MG63 (cell line): Measurements from ENCODE around the gene NCOA6. TPM values are rescaled to one million over a fixed set of nuclear protein-coding genes. Genes with fewer than 3 reads are reported as not detected.
A peak's percentile ranks its signal among the peaks of the same experiment; 100 is the strongest.
"Not testable (repeated sequence)": the region's sequence is repeated elsewhere in the genome, so short reads cannot be mapped to it uniquely, and the experiment has no call there.

ENCODE experiments used
- DNase-seq: peaks from one replicate; pipeline ENCODE4 v3.0.0-alpha.2; 2020
- H3K27me3 ChIP-seq: fragments of 250-450 bp; sonication (Bioruptor Pico); 2 replicates; pipeline ENCODE4 v1.5.1; 2020; ENCODE audit warnings: mild to moderate bottlenecking, moderate library complexity
- H3K36me3 ChIP-seq: fragments of 250-450 bp; sonication (Bioruptor Pico); 2 replicates; pipeline ENCODE4 v1.5.1; 2020; ENCODE audit warnings: mild to moderate bottlenecking, moderate library complexity
- H3K4me3 ChIP-seq: fragments of 250-450 bp; sonication (Bioruptor Pico); 2 replicates; pipeline ENCODE4 v1.5.1; 2020; ENCODE audit warnings: mild to moderate bottlenecking, moderate library complexity
- H3K9me3 ChIP-seq: fragments of 250-450 bp; sonication (Bioruptor Pico); 2 replicates; pipeline ENCODE4 v1.5.1; 2020; ENCODE audit warnings: mild to moderate bottlenecking, moderate library complexity
- total RNA-seq: library from RNA; depleted of rRNA; stranded (reverse); fragments of >200 nt; shearing (Covaris generic); gene quantifications from 2 replicates; pipeline ENCODE4 v1.2.3, GENCODE V29; 2014; ENCODE audit warnings: low replicate concordance

The NCOA6 gene
- total RNA-seq, 1 experiment from 2014 or later = 2.1 TPM

DNA sequence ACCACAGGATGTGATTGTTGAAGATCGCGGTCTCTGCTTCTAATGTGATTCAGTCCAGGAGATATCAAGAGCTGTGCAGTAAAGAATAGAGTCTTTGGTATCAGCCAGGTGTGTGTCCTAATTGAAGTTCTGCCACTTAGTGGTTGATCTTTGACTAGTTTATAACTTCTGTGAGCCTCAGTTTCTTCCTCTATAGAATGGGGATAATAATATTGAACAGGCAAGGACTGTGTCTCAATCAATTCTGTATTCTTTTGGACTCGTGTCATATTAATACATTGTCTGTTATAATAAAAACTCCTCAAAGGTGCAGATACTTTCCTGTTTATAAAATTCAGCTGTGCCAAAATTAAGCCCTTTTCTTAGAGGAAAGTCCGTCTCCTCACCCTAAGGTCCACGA is 23.1 kb upstream of the NCOA6 start:
- no peaks in the 10 kb centered on the region for H3K9me3 ChIP-seq
- no peaks in the 10 kb centered on the region for H3K36me3 ChIP-seq
- DNase-seq = no peak
- H3K27me3 ChIP-seq = no peaks in the 10 kb centered on the region
- H3K4me3 ChIP-seq = no peak overlapping the region

DNA sequence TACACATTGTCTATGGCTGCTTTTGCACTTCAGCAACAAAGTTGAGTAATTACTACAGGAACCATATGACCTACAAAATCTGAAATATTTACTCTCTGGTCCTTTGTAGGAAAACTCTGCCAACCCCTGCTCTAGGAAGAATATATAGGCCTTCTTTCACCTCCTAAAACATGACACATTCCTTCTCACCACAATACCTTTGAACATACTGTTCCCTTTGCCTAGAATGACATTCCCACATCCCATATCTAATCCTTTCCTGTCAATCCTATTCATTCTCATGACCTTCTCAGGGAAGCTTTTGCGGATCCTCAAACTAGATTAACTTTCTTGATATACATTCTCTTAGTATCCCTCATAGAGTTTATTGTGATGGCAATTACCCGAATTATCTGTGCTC is 18.0 kb upstream of the NCOA6 start:
- H3K27me3 ChIP-seq = peaks cover 32% of the 10 kb centered on the region
- DNase-seq = no peak
- H3K9me3 ChIP-seq = no peaks in the 10 kb centered on the region
- no peak overlapping the region for H3K4me3 ChIP-seq
- H3K36me3 ChIP-seq = no peaks in the 10 kb centered on the region

DNA sequence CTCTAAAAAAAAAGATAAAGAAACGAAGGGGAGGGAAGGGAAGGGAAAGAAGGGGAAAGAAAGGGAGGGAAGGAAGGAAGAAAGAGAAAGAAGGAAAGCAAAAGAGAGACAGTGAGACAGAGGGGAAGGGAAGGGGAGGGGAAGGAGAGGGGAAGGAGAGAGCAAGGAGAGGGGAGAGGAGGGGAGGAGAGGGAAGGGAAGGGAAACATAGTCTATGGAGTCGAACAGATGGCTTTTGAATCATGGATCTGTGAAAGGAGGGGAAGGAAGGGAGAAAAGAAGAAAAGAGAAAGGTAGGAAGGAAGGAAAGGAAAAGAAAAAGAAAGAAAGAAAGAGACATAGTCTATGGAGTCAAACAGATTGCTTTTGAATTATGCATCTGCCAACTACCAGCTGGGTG is 16.7 kb upstream of the NCOA6 start:
- DNase-seq = no peak
- Histone ChIP-seq H3K36me3 (no peaks in the 10 kb centered on the region), H3K4me3 (no peak overlapping the region), H3K9me3 (no peaks in the 10 kb centered on the region), H3K27me3 (peaks cover 32% of the 10 kb centered on the region)

DNA sequence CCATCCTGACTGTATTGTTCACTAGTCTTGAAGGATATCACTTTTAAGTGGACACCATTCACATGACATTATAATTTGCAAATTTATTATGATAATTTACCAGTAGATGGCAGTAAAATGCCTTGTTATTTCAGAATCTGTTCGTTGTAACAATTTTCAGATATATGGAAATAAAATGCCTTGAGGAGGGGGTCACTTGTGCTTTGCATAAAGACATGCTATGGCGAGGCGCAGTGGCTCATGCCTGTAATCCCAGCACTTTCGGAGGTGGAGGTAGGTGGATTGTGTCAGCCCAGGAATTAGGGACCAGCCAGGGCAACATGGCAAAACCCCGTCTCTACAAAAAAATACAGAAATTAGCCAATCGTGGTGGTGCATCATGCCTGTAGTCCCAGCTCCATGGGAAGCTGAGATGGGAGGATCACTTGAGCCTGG is 9.0 kb upstream of the NCOA6 start:
- H3K27me3 ChIP-seq = peaks cover 31% of the 10 kb centered on the region
- DNase-seq = no peak
- H3K36me3 ChIP-seq = no peaks in the 10 kb centered on the region
- no peaks in the 10 kb centered on the region for H3K9me3 ChIP-seq
- H3K4me3 ChIP-seq = no peak overlapping the region

DNA sequence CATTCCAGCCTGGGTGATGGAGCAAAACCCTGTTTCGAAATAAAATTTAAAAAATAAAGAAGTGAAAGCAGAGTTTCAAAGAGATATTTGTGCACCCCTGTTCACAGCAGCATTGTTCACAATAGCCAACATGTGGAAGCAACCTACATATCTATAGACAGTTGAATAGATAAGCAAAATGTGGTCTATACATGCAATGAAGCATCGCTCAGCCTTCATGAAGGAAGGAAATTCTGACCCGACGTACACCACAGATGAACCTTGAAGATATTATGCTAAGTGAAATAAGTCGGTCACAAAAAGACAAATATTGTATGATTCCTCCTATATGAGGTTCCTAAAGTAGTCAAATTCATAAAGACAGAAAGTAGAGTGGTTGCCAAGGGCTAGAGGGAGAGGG is 6.5 kb upstream of the NCOA6 start:
- no peak overlapping the region for H3K4me3 ChIP-seq
- peaks cover 24% of the 10 kb centered on the region for H3K27me3 ChIP-seq
- DNase-seq = no peak
- H3K36me3 ChIP-seq = no peaks in the 10 kb centered on the region
- H3K9me3 ChIP-seq = no peaks in the 10 kb centered on the region

DNA sequence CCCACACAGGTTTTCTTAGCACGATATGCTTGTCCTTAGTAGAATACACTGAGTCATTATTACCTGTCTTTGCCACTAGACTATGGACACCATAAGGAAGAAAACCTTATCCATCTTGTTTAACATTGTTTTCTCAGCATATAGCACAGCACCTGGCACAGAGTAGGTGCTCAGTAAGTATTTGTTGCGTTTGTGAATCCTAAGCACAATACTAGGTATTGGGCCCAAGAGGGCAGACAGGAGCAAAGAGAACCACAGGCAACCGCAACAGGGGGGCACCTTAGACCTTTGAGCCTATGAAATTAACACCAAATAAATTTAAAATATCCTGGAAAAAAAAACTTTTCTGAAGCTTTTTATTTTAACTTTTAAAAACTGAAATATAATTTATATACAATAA is 3.7 kb upstream of the NCOA6 start:
- Histone ChIP-seq H3K9me3 (no peaks in the 10 kb centered on the region), H3K36me3 (no peaks in the 10 kb centered on the region), H3K4me3 (no peak overlapping the region), H3K27me3 (peaks cover 19% of the 10 kb centered on the region)
- DNase-seq = no peak

DNA sequence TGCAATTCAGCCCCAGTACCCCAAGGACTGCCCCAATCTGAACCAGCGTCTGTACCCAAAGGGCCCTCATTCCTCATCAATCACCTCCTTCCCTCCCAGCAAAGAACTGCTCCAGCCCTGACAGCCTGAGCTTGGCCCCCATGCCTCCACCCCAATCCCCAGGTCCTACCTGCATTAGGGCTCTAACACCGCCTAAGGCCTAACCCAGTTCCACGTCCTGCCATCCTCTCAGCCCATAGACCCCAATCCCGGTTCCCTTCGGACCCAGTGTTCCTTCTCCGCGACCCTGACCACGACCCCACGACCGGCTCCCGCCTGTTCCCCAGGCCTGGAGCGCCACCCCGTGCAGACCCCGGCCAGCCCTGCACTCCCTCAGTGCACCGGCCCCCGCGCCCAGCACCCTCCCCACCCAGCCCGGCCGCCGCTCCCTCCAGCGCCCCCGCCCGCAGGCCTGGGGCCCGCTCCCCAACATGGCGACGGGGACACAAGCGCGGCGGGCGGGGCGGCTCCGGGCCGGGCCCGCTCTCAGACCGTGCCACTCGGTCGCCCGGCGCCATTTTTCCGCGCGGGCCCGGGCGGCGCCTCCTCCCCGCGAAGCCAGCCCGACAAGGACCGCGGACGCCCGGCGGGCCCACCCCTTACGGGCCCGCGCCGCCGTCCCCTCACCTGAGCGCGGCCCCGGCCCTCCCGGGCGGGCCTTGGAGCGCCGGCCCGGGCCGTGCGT is 483 bp downstream of the NCOA6 start:
- Histone ChIP-seq H3K27me3 (no peaks in the 10 kb centered on the region; the same call in 1 of the 2 replicates), H3K36me3 (peaks cover 4% of the 10 kb centered on the region), H3K4me3 (peak overlapping the region; percentile 81), H3K9me3 (no peaks in the 10 kb centered on the region)
- peak; percentile 67 for DNase-seq

DNA sequence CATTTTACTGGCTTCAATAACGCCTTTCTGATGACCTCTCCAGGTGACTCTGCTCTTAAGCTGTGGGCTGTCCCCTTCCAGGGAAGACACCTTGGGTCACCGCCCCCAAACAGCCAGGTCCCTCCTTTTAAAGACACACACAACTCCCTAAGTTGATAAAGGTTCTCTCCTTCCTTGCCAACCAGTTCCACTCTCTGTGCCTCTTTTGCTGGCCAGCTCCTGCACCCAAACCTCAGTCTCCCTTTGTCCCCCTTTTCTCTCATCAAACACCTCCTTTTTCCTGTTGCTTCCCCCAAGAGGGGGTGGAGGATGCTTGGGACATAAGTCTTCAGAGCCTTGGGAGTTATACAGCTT is 1.0 kb downstream of the NCOA6 start:
- Histone ChIP-seq H3K4me3 (peak overlapping the region; percentile 81), H3K27me3 (no peaks in the 10 kb centered on the region; the same call in 1 of the 2 replicates), H3K36me3 (peaks cover 4% of the 10 kb centered on the region), H3K9me3 (no peaks in the 10 kb centered on the region)
- peak; percentile 57 for DNase-seq

DNA sequence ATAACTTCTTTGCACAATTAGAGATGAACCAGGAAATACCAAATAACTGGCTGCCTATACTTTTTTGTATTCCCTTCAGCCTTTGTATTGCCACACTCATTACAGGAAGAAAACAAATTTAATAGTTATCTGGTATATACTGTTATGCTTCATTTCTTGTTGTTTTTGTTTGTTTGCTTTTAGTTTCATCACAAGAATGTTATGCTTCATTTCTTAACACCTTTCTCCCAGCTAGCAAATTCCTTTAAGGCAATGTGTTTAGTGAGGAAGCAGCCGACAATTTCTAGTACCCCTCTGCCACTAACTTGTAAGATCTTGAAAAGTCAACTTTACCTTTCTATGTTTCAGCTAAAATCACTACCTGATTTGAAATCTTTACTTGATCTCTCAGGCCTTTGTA is 1.4 kb downstream of the NCOA6 start:
- Histone ChIP-seq H3K27me3 (no peaks in the 10 kb centered on the region; the same call in 1 of the 2 replicates), H3K36me3 (peaks cover 4% of the 10 kb centered on the region), H3K4me3 (peak overlapping the region; percentile 81), H3K9me3 (no peaks in the 10 kb centered on the region)
- DNase-seq = no peak

DNA sequence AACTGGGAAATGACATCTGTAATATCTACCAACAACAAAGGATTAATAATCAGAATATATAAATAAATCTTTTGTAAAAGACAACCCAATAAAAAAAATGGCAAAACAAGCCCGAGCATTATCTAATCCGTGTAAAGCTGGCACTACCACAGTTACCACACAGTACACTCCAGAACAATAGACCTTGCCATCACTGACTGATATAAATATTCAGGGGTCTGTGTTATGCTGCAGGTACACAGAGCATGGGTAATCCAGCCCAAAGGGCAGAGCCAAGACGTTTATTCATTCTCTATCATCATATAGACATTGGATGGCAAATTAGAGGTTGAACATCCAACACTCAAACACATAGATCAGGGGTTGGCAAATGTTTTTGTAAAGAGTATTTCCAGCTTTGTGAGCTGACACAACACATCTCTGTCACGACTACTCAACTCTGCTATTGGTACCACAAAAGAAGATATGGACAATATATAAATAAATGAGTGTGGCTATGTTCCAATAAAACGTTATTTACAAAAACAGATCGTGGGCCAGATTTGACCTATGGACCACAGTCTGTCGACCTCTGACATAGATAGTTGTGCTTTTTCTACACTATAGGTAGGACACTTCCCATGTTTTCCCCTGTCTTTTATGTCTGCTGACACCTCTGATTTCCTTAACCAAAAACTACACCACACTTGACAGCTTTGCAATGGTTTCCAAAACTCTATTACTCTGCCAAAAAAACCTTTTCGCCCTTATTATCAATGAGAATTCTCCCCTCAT is 4.5 kb downstream of the NCOA6 start:
- H3K27me3 ChIP-seq = no peaks in the 10 kb centered on the region
- peaks cover 4% of the 10 kb centered on the region for H3K36me3 ChIP-seq
- no peak for DNase-seq
- no peaks in the 10 kb centered on the region for H3K9me3 ChIP-seq
- H3K4me3 ChIP-seq = no peak overlapping the region

DNA sequence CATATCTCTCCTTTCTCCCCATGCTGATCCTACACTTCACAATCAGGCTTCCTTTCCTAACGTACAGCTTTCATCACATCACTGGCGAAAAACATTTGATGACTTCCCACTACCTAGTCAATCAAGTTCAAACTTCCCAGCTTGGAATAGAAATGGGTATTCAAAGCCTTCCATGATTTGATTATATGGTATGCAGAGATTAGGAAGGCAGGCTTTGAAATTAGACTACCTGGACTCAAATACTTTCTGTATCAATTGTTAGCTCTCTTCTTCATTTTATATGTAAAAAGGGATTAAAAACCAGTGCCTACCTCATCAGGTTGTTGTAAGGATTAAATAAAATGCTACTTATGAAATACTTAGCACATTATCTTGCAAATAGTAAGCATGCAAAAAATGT is 7.7 kb downstream of the NCOA6 start:
- Histone ChIP-seq H3K9me3 (no peaks in the 10 kb centered on the region), H3K36me3 (peaks cover 2% of the 10 kb centered on the region), H3K4me3 (no peak overlapping the region), H3K27me3 (no peaks in the 10 kb centered on the region)
- no peak for DNase-seq

DNA sequence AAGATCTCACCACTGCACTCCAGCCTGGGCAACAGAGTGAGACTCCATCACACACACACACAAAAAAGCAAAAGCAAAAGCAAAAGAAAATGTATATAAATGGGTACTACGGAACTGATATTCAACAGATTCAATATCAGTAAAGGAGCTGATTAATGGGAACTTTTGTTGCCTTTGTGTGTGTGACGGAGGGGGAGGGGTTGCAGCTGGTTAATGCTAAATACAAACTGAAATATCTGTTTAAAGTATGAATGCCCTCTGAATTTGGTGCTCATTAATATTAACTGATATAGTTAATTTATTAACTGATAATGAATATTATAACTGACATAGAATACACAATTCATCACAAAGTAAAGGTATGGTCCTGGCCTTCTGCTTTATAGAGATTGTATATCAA is 8.4 kb downstream of the NCOA6 start:
- peaks cover 2% of the 10 kb centered on the region for H3K36me3 ChIP-seq
- H3K27me3 ChIP-seq = no peaks in the 10 kb centered on the region
- no peak for DNase-seq
- no peak overlapping the region for H3K4me3 ChIP-seq
- H3K9me3 ChIP-seq = no peaks in the 10 kb centered on the region

DNA sequence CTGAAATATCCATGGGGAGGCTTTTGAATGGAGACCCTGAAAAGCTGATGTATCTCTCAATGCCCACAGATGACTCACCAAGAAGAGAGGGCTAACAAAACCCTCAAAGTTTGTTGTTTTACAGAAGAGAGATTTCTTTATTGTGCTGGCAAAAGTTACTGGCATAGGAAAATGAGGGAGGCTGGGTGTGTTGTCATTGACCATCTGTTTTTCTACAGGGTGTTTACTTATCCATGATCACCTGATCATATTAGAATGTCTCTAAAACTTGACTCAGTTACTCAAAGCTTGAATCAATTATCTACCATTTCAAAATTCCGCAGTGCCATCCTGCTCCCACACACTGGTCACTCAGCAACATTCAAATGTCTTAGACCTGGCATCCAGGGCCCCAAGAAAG is 9.8 kb downstream of the NCOA6 start:
- no peaks in the 10 kb centered on the region for H3K27me3 ChIP-seq
- no peaks in the 10 kb centered on the region for H3K9me3 ChIP-seq
- H3K4me3 ChIP-seq = no peak overlapping the region
- H3K36me3 ChIP-seq = peaks cover 4% of the 10 kb centered on the region; the same call in 1 of the 2 replicates
- DNase-seq = no peak

DNA sequence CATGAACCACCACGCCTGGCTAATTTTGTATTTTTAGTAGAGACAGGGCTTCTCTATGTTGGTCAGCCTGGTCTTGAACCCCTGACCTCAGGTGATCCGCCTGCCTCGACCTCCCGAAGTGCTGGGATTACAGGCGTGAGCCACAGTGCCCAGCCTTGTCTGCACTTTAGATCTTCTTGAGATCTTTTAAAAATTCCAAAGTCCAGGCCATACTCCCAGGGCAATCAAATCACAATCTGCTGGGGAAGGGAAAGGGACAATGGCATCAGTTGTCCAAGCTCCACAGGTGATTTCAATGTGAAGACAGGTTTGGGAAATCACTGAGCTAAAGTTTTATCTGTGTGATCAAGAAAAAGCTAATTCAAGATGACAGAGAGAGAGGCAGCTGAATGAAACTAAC is 16.9 kb downstream of the NCOA6 start:
- H3K36me3 ChIP-seq = peaks cover 20% of the 10 kb centered on the region
- no peaks in the 10 kb centered on the region for H3K27me3 ChIP-seq
- no peak overlapping the region for H3K4me3 ChIP-seq
- H3K9me3 ChIP-seq = no peaks in the 10 kb centered on the region
- DNase-seq = no peak

DNA sequence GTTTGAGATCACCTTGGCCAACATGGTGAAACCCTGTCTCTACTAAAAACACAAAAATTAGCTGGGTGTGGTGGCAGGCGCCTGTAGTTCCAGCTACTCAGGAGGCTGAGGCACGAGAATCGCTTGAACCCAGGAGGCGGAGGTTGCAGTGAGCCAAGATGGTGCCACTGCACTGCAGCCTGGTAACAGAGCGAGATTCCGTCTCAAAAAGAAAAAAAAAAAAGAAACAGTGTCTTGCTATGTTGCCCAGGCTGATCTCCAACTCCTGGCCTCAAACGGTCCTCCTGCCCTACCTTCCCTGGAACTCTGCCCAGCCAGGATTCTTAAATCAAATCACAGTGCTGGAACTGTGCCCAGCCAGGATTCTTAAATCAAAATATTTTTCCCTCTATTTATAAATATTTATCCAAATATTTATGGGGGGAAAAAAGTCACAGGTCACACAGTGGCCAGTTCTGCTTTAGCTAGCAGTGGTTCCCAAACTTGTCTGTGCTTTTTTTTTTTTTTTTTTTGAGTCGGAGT is 17.4 kb downstream of the NCOA6 start:
- not testable (repeated sequence) for DNase-seq

DNA sequence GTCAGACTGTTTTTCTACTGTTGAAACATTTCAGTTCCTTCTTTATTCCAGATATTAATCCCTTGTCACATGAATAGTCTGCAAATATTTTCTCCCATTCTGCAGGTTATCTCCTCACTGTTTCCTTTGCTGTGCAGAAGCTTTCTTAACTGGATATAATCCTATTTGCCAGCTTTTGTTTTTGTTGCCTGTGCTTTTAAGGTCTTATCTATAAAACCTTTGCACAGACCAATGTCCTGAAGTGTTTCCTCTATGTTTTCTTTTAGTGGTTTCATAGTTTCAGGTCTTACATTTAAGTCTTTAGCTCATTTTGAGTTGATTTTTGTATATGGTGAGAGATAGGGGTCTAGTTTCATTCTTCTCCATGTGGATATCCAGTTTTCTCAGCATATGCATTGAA is 19.2 kb downstream of the NCOA6 start:
- no peak for DNase-seq
- H3K4me3 ChIP-seq = no peak overlapping the region
- peaks cover 25% of the 10 kb centered on the region for H3K36me3 ChIP-seq

More for the DNA sequence above, 17.4 kb downstream of the NCOA6 start:
- H3K27me3 ChIP-seq, H3K9me3 ChIP-seq, H3K4me3 ChIP-seq: not testable (repeated sequence)
- peaks cover 22% of the 10 kb centered on the region for H3K36me3 ChIP-seq

DNA sequence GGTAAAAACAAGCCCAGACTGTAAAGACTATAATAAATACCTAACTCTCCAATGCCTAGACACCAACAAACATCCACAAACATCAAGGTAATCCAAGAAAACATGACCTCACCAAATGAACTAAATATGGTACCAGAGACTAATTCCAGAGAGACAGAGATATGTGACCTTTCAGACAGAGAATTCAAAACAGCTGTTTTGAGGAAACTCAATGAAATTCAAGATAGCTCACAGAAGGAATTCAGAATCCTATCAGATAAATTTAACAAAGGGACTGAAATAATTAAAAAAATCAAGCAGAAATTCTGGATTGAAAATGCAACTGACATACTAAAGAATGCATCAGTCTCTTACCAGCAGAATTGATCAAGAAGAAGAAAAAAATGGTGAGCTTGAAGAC is 26.6 kb downstream of the NCOA6 start:
- no peak overlapping the region for H3K4me3 ChIP-seq
- DNase-seq = no peak

More for the DNA sequence above, 19.2 kb downstream of the NCOA6 start:
- Histone ChIP-seq H3K27me3 (no peaks in the 10 kb centered on the region), H3K9me3 (no peaks in the 10 kb centered on the region; the same call in none of the 2 replicates)

DNA sequence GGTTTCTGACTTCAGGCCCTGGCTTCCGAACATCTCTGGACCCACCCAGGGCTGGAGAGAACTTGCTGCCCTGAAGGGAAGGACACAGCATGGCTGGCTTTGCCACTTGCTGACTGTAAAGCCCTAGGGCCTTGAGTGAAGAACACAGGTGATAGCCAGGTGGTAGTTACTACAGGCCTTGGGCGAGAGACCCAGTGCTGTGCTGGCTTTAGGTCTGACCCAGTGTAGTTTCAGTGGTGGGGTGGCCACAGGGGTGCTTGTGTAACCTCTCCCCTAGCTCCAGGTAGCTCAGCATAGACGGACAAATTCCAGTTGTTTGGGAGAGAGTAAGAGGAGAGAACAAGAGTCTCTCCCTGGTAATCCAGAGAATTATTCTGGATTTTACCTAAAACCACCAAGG is 27.1 kb downstream of the NCOA6 start:
- Histone ChIP-seq H3K36me3 (peaks cover 29% of the 10 kb centered on the region), H3K27me3 (no peaks in the 10 kb centered on the region), H3K4me3 (no peak overlapping the region), H3K9me3 (peaks cover 8% of the 10 kb centered on the region)
- DNase-seq = no peak

More for the DNA sequence above, 26.6 kb downstream of the NCOA6 start:
- no peaks in the 10 kb centered on the region for H3K27me3 ChIP-seq
- H3K36me3 ChIP-seq = peaks cover 29% of the 10 kb centered on the region
- H3K9me3 ChIP-seq = peaks cover 8% of the 10 kb centered on the region
